NCI-H1436 (cell line): ENCODE results near the gene EPOP.
A peak's percentile ranks its signal among the peaks of the same experiment; 100 is the strongest.
"Not testable (repeated sequence)": the region's sequence is repeated elsewhere in the genome, so short reads cannot be mapped to it uniquely, and the experiment has no call there.

Source experiments
- DNase-seq: peaks from one replicate; lab custom pipeline; 2025; lab: John Stamatoyannopoulos, UW

Gene EPOP

GRCh38 chr17:38637951-38638350 lies 36.8 kb downstream of the EPOP start:
- DNase-seq: no peak

- no peak for DNase-seq
Observed at GRCh38 chr17:38636054-38636453, 38.7 kb downstream of the EPOP start.

GRCh38 chr17:38632334-38632733 lies 42.4 kb downstream of the EPOP start:
- DNase-seq: no peak

GRCh38 chr17:38628441-38628840 lies 46.3 kb downstream of the EPOP start:
- peak; percentile 62 for DNase-seq

GRCh38 chr17:38627957-38628356 lies 46.8 kb downstream of the EPOP start:
- DNase-seq: no peak

GRCh38 chr17:38626606-38627226 lies 48.0 kb downstream of the EPOP start:
- not testable (repeated sequence) for DNase-seq

GRCh38 chr17:38625482-38625881 lies 49.3 kb downstream of the EPOP start:
- DNase-seq: no peak

GRCh38 chr17:38624782-38625355 lies 49.9 kb downstream of the EPOP start:
- not testable (repeated sequence) for DNase-seq
